NB4 (cell line): ENCODE measurements around the gene SH3PXD2A.

ENCODE experiments used
- DNase-seq: peaks from one replicate; pipeline ENCODE4 v3.0.0; 2010; ENCODE audit warnings: low read depth
- H3K4me3 ChIP-seq: one replicate; pipeline ENCODE4 v1.5.1; 2011; ENCODE audit warnings: mild to moderate bottlenecking, low read depth, low read length, moderate library complexity
- MYC ChIP-seq: IDR thresholded peaks from 2 replicates; pipeline ENCODE4 v1.6.1; 2011; ENCODE audit warnings: low read depth, low read length
- POLR2A ChIP-seq: IDR thresholded peaks from 2 replicates; pipeline ENCODE4 v1.6.1; 2011; ENCODE audit warnings: mild to moderate bottlenecking; ENCODE audit not compliant: insufficient read length; ENCODE audit errors: extremely low read depth
- TF ChIP-seq, protein P1 (sequence below): IDR thresholded peaks from one replicate; pipeline ENCODE4 v1.5.1; 2012; ENCODE audit warnings: low read depth, low read length
- TF ChIP-seq, protein P2 (sequence below): IDR thresholded peaks from 2 replicates; pipeline ENCODE4 v1.6.1; 2011; ENCODE audit warnings: low read depth, low read length

Gene SH3PXD2A

DNA sequence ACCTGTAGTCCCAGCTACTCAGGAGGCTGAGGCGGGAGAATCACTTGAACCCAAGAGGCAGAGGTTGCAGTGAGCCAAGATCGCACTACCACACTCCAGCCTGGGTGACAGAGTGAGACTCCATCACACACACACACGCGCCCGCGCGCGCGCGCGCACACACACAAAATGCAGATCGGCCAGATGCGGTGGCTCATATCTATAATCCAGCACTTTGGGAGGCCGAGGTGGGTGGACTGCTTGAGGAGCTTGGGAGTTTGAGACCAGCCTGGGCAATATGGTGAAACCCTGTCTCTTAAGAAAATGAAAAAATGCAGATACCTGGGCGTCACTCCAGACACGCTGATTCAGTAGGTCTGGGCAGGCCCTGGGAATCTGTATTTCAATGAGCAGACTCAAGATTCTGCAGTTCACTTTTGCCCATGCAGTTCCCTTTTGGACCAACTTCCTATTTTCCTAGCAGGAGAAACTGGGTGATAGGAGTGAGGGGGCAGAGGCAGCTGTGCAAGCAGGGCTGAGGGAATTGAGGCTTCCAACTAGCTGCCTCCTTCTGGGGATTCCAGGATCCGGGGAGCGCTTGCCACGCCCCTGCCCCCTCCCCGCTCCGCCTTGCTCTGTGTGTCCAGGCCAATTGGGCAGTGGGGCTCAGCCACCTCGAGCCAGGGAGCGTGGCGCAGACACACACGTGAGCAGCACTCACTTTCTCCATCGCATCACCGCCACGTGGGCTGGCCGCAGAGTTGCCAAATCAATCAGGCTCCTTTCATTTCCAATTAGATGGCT is 173.6 kb downstream of the SH3PXD2A start:
- no peak for DNase-seq
- no peak overlapping the region for H3K4me3 ChIP-seq
- no peak for TF ChIP-seq POLR2A
- TF ChIP-seq, protein P1, sequence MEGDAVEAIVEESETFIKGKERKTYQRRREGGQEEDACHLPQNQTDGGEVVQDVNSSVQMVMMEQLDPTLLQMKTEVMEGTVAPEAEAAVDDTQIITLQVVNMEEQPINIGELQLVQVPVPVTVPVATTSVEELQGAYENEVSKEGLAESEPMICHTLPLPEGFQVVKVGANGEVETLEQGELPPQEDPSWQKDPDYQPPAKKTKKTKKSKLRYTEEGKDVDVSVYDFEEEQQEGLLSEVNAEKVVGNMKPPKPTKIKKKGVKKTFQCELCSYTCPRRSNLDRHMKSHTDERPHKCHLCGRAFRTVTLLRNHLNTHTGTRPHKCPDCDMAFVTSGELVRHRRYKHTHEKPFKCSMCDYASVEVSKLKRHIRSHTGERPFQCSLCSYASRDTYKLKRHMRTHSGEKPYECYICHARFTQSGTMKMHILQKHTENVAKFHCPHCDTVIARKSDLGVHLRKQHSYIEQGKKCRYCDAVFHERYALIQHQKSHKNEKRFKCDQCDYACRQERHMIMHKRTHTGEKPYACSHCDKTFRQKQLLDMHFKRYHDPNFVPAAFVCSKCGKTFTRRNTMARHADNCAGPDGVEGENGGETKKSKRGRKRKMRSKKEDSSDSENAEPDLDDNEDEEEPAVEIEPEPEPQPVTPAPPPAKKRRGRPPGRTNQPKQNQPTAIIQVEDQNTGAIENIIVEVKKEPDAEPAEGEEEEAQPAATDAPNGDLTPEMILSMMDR, result no peak
- no peak for TF ChIP-seq MYC
- TF ChIP-seq, protein P2, sequence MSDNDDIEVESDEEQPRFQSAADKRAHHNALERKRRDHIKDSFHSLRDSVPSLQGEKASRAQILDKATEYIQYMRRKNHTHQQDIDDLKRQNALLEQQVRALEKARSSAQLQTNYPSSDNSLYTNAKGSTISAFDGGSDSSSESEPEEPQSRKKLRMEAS, result no peak

DNA sequence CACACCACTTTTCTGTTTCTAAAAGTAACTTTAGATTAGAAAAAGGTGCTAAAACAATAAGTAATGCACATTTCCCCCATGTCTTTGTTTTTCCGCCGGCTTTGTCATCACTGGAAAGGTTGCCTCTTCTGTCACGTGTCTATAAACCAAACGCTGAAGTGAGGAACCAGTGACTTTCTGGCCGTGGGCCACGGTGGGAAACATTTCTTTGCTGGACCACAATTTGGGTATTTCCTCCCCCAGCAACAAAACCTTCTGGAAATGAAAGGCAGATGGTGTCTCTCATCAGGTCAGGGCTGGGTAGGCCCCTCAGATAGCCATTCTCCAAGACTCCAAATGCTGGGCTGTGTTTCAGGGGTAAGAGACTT is 174.5 kb downstream of the SH3PXD2A start:
- TF ChIP-seq, protein P1, result no peak
- TF ChIP-seq POLR2A (no peak), MYC (no peak)
- TF ChIP-seq, protein P2, result no peak
- DNase-seq, result no peak
- H3K4me3 ChIP-seq, result no peak overlapping the region

DNA sequence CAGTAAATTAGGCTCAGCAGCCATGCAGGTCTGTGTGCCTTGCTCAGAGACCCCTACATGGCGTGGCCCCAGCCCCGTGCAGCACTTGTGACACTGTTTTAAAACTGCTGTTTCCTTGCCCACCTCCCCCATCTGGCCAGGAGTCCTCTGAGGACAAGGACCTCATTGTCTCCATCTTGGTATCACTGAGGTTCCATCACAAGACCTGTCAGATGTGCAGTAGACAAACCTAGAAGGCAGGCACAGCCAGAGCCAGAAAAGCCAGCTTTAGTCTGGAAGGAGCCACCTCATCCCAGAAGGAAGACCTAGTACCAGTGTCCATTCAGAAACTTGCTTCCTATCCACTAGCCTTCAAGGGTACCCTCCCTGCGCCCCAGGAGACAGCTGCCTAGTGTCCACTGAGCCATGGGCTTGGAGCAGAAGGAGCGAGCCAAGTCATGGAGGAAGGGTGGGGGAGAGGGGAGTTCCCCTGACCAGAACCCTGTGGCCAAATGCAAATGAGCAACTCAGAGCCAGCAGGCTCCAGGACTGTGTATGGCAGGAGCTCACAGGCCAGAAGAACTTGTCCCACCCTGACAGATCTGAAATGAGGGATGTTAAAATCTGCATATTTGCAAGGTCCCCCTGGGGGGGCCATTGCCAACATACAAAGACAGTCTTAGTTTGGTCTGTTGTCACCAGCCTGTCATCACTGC is 176.1 kb downstream of the SH3PXD2A start:
- no peak for DNase-seq

DNA sequence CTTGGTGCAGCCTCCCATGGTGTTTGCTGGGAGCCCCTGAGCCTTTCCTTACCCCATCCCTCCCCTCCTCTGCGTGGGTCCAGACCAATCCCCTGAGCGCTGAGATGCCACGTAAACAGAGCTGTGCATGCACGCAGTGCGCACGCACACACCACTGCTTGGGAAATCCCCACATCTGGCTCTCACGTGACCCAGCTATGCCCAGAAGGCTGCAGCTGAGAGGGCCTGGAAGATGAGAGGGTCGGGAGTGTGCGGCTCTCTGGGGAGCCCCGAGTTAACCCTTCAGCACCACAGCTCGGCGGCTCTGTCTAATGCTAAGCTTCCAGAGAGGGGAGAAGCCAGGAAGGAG is 177.2 kb downstream of the SH3PXD2A start:
- peak; percentile 49 for DNase-seq
- H3K4me3 ChIP-seq, result no peak overlapping the region
- TF ChIP-seq POLR2A, result no peak
- TF ChIP-seq, protein P1, result no peak
- TF ChIP-seq MYC, result no peak
- TF ChIP-seq, protein P2, result no peak

More for the DNA sequence above, 176.1 kb downstream of the SH3PXD2A start:
- no peak overlapping the region for H3K4me3 ChIP-seq
- TF ChIP-seq, protein P2, result no peak
- TF ChIP-seq MYC (no peak), POLR2A (no peak)
- TF ChIP-seq, protein P1, result no peak

DNA sequence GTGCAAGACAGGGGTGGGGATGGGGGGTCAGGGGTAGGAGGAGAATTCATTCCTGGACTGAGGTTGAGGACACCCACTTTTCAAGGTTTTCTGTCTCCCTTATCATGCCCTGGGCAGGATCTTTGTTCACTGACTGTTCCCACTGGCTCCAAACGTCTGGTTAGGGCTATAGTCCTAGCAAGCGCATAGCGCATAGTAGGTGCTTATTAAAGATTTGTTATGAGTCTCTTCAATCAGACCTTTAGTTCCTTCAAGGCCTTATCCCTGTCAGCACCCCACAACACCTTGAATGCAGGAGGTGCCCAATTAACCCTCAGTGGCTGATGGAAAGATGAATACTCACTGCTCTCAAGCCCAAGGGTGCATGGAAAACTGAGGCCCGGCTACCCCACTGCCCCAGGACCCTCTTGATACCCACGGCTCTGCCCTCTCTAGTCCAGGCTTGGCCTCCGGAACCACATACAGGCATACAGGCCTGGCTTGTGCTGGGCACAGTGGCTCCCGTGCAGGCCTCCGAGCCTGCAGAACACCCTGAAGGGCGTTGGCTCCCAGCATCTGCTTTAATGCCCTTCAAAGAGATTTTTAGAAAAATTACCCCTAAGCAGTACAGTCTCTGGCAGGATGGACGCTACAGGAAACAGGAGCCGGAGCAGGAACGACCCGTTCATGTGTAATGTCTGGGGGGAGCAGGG is 177.7 kb downstream of the SH3PXD2A start:
- DNase-seq, result no peak
- TF ChIP-seq, protein P1, result no peak
- no peak for TF ChIP-seq MYC
- TF ChIP-seq, protein P2, result no peak
- TF ChIP-seq POLR2A, result no peak
- H3K4me3 ChIP-seq, result no peak overlapping the region
